ENCODE results near the gene SLC6A19. TPM values are rescaled to one million over a fixed set of nuclear protein-coding genes. Genes with fewer than 3 reads are reported as not detected.

The SLC6A19 gene
- total and polyA plus RNA-seq, 9 of the 15 experiments (the other 6 are each of a cell fraction or from before 2014, with no cell fraction given) = 0.03 to 1.6 (median 0.59) TPM

DNA sequence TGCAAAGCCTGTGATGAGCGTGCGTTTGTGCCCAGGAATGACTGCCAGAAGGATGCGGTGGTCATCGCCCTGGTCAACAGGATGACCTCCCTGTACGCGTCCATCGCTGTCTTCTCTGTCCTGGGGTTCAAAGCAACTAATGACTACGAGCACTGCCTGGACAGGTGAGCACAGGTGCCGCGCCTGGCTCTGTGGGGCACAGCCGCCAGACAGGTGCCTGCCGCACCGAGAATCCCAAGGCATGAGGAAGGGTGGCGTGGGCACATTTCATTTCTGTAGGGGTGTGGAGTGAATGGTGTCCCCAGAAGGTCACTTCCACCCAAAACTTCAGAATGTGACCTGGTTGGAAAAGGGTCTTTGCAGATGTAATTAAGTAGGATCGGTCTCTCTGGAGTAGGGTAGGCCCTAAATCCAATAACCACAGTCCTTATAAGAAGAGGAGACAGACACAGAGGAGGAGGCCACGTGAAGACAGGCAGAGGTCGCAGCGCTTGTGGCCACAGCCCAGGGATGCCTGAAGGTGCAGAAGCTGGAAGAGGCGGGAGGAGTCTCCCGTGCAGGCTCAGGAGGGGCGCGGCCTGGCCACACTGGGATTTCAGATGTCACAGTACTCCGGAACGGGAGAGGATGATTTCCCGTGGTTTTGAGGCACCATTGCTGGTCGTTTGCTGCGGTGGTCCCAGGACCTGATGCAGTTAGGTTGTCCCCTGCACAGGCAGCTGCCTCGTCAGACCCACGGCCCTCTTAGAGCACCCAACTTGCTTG is 39.3 kb downstream of the SLC6A19 start:
- H3K4me2 ChIP-seq (ENCODE audit: insufficient read depth, low read length) = no peak overlapping the region
- FAIRE-seq (no peak), ATAC-seq (no peak), DNase-seq (ENCODE audit: extremely low read depth in 1 of 4, low spot score in 3 of 4) (no peak)
- 18% methylated on average over 29 of the region's 29 CpGs for WGBS (ENCODE audit: insufficient coverage, low coverage, missing lambda C conversion rate)
- intact Hi-C loops (cut with micrococcal nuclease) (no loop called here), in situ Hi-C loops (cut with MboI) (no loop called here)
- no peak for TF ChIP-seq CEBPB (tag; IDR thresholded peaks at IDR 0.05)
- TF ChIP-seq ATF7 (IDR thresholded peaks at IDR 0.05) = no peak
- TF ChIP-seq CC2D1A (IDR thresholded peaks at IDR 0.05) = no peak
- TF ChIP-seq, protein P1, sequence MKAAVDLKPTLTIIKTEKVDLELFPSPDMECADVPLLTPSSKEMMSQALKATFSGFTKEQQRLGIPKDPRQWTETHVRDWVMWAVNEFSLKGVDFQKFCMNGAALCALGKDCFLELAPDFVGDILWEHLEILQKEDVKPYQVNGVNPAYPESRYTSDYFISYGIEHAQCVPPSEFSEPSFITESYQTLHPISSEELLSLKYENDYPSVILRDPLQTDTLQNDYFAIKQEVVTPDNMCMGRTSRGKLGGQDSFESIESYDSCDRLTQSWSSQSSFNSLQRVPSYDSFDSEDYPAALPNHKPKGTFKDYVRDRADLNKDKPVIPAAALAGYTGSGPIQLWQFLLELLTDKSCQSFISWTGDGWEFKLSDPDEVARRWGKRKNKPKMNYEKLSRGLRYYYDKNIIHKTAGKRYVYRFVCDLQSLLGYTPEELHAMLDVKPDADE (conservative IDR thresholded peaks at IDR 0.05; ENCODE audit: control insufficient read depth, low read depth, low read length) = no peak
- TF ChIP-seq DMBX1 (CRISPR knock-in tag; IDR thresholded peaks at IDR 0.05; ENCODE audit: borderline replicate concordance) = no peak
- no peak for TF ChIP-seq ZNF561 (CRISPR knock-in tag; conservative IDR thresholded peaks at IDR 0.05)
- H3K4me3 ChIP-seq = no peak overlapping the region
- H2AFZ ChIP-seq (ENCODE audit: low read depth, low read length) = no peak overlapping the region
- H3K79me2 ChIP-seq (ENCODE audit: control insufficient read depth, insufficient read depth, low read length) = no peaks in the 10 kb centered on the region
- H3K27me3 ChIP-seq (ENCODE audit: control insufficient read depth in 2 of 2, insufficient read depth in 2 of 2, low read length in 2 of 2) = peaks cover 35 to 66% of the 10 kb centered on the region in 2 experiments; a peak in 4 of 5 replicates
- H3K9ac ChIP-seq (ENCODE audit: insufficient read depth in 1 of 2, low read depth in 2 of 2, low read length in 2 of 2) = no peak overlapping the region
- ChIA-PET POLR2A (interaction anchor here (0.6 kb wide), 1 partner anchor 67 kb away, joined by 3 read pairs; no protein-coding TSS in a partner anchor), CTCF (ENCODE audit: low intra/inter-chr PET ratio) (interaction anchor here (0.5 kb wide), 1 partner anchor 74 kb away, joined by 3 read pairs; no protein-coding TSS in a partner anchor)
- H3K27ac ChIP-seq (ENCODE audit: extremely low read depth, low read depth, low read length) = no peak overlapping the region
- no peaks in the 10 kb centered on the region for H3K36me3 ChIP-seq (ENCODE audit: control insufficient read depth, insufficient read depth, low read length)
- peaks cover 8 to 36% of the 10 kb centered on the region in 2 experiments; a peak in 4 of 5 replicates for H3K4me1 ChIP-seq (replicated peaks in 1 of 2; ENCODE audit: control insufficient read depth in 2 of 2, insufficient read depth in 2 of 2, low read length in 2 of 2)
- H3K9me1 ChIP-seq (ENCODE audit: control insufficient read depth, insufficient read depth, low read length) = no peaks in the 10 kb centered on the region
- BruUV-seq (replicated peaks) = no TSS peak
- H4K20me1 ChIP-seq (replicated peaks; ENCODE audit: control insufficient read depth, insufficient read depth, low read length) = peaks cover 32% of the 10 kb centered on the region
- H3K9me3 ChIP-seq (replicated peaks; ENCODE audit: control insufficient read depth, insufficient read depth, low read depth, low read length) = 0 out of 2 replicates have a peak, but pooled peaks cover 2% of the 10 kb centered on the region

Measured in K562 (cell line).